DOHH2 (cell line): ENCODE results near the gene NRCAM.

ENCODE experiments used
- CTCF ChIP-seq: fragments of 200-600 bp; sonication (generic); IDR thresholded peaks from one replicate; pipeline ENCODE4 v1.5.1; 2014; ENCODE audit warnings: antibody characterized with exemption, mild to moderate bottlenecking, low read depth, low read length; ENCODE audit not compliant: poor library complexity, severe bottlenecking
- EZH2phosphoT487 ChIP-seq: fragments of 200-600 bp; sonication (generic); IDR thresholded peaks from 2 replicates; pipeline ENCODE4 v1.6.1; 2017; ENCODE audit warnings: borderline replicate concordance, mild to moderate bottlenecking, antibody characterized with exemption, low read length, moderate library complexity, mixed read lengths

- TF ChIP-seq CTCF (no peak), EZH2phosphoT487 (no peak)
Measured at GRCh38 chr7:108253275-108254044, 202.8 kb downstream of the NRCAM start.
